ENCODE results near the gene TMEM72. TPM values are rescaled to one million over a fixed set of nuclear protein-coding genes. Genes with fewer than 3 reads are reported as not detected.

TMEM72 gene
- total RNA-seq, 2 donors from 2014 or later: not detected

- Histone ChIP-seq H3K27ac (no peak overlapping the region), H3K9me3 (no peaks in the 10 kb centered on the region), H3K36me3 (no peaks in the 10 kb centered on the region), H3K4me1 (ENCODE audit: control insufficient read depth in 1 of 2, low read depth in 2 of 2) (no peaks in the 10 kb centered on the region), H3K27me3 (replicated peaks; ENCODE audit: insufficient read depth) (no peaks in the 10 kb centered on the region), H3K4me3 (no peak overlapping the region)
- TF ChIP-seq CTCF (IDR thresholded peaks at IDR 0.05): no peak
- no peak for DNase-seq (ENCODE audit: low spot score)
- ATAC-seq (ENCODE audit: insufficient number of reproducible peaks, low FRiP score, low read depth): no peak
These were observed 15.9 kb upstream of the TMEM72 start for GRCh38 chr10:44895280-44895679.

- DNase-seq (ENCODE audit: low spot score): no peak
- Histone ChIP-seq H3K4me3 (no peak overlapping the region), H3K36me3 (no peaks in the 10 kb centered on the region), H3K4me1 (ENCODE audit: control insufficient read depth in 1 of 2, low read depth in 2 of 2) (no peaks in the 10 kb centered on the region), H3K27ac (no peak overlapping the region), H3K9me3 (no peaks in the 10 kb centered on the region), H3K27me3 (replicated peaks; ENCODE audit: insufficient read depth) (no peaks in the 10 kb centered on the region)
- TF ChIP-seq CTCF (IDR thresholded peaks at IDR 0.05): no peak
- ATAC-seq (ENCODE audit: insufficient number of reproducible peaks, low FRiP score, low read depth): no peak
These were observed 14.1 kb upstream of the TMEM72 start for GRCh38 chr10:44897049-44897448.

- no peak for DNase-seq (ENCODE audit: low spot score)
- H3K4me3 ChIP-seq: no peak overlapping the region
- H3K4me1 ChIP-seq (ENCODE audit: control insufficient read depth in 1 of 2, low read depth in 2 of 2): no peaks in the 10 kb centered on the region
- no peak for TF ChIP-seq CTCF (IDR thresholded peaks at IDR 0.05)
- no peaks in the 10 kb centered on the region for H3K36me3 ChIP-seq
- H3K9me3 ChIP-seq: no peaks in the 10 kb centered on the region
- no peak for ATAC-seq (ENCODE audit: insufficient number of reproducible peaks, low FRiP score, low read depth)
- H3K27ac ChIP-seq: no peak overlapping the region
- no peaks in the 10 kb centered on the region for H3K27me3 ChIP-seq (replicated peaks; ENCODE audit: insufficient read depth)
These were observed 12.5 kb upstream of the TMEM72 start for GRCh38 chr10:44898665-44899064.

- H3K4me1 ChIP-seq (ENCODE audit: control insufficient read depth in 1 of 2, low read depth in 2 of 2): no peaks in the 10 kb centered on the region
- no peaks in the 10 kb centered on the region for H3K9me3 ChIP-seq
- H3K36me3 ChIP-seq: no peaks in the 10 kb centered on the region
- H3K27me3 ChIP-seq (replicated peaks; ENCODE audit: insufficient read depth): no peaks in the 10 kb centered on the region
- no peak for TF ChIP-seq CTCF (IDR thresholded peaks at IDR 0.05)
- no peak overlapping the region for H3K4me3 ChIP-seq
- DNase-seq (ENCODE audit: low spot score) (no peak), ATAC-seq (ENCODE audit: insufficient number of reproducible peaks, low FRiP score, low read depth) (no peak)
- no peak overlapping the region for H3K27ac ChIP-seq
These were observed 11.6 kb upstream of the TMEM72 start for GRCh38 chr10:44899450-44900080.

GRCh38 chr10:44902941-44903545 lies 8.1 kb upstream of the TMEM72 start:
- Histone ChIP-seq H3K36me3 (no peaks in the 10 kb centered on the region), H3K27me3 (replicated peaks; ENCODE audit: insufficient read depth) (no peaks in the 10 kb centered on the region), H3K9me3 (no peaks in the 10 kb centered on the region), H3K27ac (no peak overlapping the region), H3K4me3 (no peak overlapping the region), H3K4me1 (ENCODE audit: control insufficient read depth in 1 of 2, low read depth in 2 of 2) (no peaks in the 10 kb centered on the region)
- no peak for TF ChIP-seq CTCF (IDR thresholded peaks at IDR 0.05)
- no peak for DNase-seq (ENCODE audit: low spot score)
- ATAC-seq (ENCODE audit: insufficient number of reproducible peaks, low FRiP score, low read depth): no peak
